DOHH2 (cell line): Measurements from ENCODE around the gene LY6G5B.

Experiments used
- EZH2phosphoT487 ChIP-seq: fragments of 200-600 bp; sonication (generic); IDR thresholded peaks from 2 replicates; pipeline ENCODE4 v1.6.1; 2017; ENCODE audit warnings: borderline replicate concordance, mild to moderate bottlenecking, antibody characterized with exemption, low read length, moderate library complexity, mixed read lengths
- TF ChIP-seq, protein P1 (sequence below): fragments of 200-600 bp; sonication (generic); IDR thresholded peaks from one replicate; pipeline ENCODE4 v1.5.1; 2014; ENCODE audit warnings: antibody characterized with exemption, mild to moderate bottlenecking, low read depth, low read length; ENCODE audit not compliant: poor library complexity, severe bottlenecking

DNA sequence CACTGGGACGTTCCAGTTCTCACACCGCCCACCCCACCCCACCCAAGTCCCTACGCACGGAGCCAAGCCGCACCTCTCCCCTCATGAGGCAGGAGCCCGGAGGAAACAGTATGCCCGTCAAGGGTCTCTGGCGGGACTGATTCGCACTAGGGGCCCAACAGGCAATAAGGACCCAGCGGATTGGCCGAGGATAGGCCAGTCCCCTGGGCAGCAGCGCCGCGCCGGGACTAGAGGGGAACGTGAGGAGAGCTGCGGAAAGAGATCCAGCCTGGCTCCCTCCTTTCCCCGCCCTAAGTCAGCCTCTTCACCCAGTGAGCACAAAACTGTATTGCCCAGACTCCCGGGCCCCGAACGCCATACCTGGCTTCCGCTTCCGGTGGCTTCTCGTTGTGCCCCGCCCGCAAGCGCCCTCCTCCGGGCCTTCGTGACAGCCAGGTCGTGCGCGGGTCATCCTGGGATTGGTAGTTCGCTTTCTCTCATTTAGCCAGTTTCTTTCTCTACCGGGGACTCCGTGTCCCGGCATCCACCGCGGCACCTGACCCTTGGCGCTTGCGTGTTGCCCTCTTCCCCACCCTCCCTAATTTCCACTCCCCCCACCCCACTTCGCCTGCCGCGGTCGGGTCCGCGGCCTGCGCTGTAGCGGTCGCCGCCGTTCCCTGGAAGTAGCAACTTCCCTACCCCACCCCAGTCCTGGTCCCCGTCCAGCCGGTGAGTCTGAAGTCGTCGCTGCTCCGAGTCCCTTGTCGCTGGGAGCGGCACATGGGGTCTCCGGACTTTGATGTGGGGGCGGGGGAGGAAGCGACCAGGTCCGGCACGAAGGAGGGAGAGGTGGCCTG lies 4.1 kb upstream of the LY6G5B start, which contains the start of gene CSNK2B:
- TF ChIP-seq, protein P1, sequence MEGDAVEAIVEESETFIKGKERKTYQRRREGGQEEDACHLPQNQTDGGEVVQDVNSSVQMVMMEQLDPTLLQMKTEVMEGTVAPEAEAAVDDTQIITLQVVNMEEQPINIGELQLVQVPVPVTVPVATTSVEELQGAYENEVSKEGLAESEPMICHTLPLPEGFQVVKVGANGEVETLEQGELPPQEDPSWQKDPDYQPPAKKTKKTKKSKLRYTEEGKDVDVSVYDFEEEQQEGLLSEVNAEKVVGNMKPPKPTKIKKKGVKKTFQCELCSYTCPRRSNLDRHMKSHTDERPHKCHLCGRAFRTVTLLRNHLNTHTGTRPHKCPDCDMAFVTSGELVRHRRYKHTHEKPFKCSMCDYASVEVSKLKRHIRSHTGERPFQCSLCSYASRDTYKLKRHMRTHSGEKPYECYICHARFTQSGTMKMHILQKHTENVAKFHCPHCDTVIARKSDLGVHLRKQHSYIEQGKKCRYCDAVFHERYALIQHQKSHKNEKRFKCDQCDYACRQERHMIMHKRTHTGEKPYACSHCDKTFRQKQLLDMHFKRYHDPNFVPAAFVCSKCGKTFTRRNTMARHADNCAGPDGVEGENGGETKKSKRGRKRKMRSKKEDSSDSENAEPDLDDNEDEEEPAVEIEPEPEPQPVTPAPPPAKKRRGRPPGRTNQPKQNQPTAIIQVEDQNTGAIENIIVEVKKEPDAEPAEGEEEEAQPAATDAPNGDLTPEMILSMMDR, result no peak
- no peak for TF ChIP-seq EZH2phosphoT487
